GM21825 (cell line): Measurements from ENCODE around the gene SSTR3.

Source experiments
- ATAC-seq: cut with Tn5 transposase; IDR thresholded peaks from one replicate; pipeline ENCODE4 v1.9.1; 2021; ENCODE audit warnings: mild to moderate bottlenecking, moderate library complexity; ENCODE audit not compliant: unreplicated experiment

Gene SSTR3

GRCh38 chr22:37229805-37230672, 17.8 kb upstream of the SSTR3 start:
- ATAC-seq, result peak; percentile 35

GRCh38 chr22:37229012-37229804, 16.9 kb upstream of the SSTR3 start:
- ATAC-seq, result no peak

- no peak for ATAC-seq
These were observed 16.1 kb upstream of the SSTR3 start for GRCh38 chr22:37228106-37229011.

GRCh38 chr22:37226514-37226913, 14.2 kb upstream of the SSTR3 start:
- no peak for ATAC-seq

- ATAC-seq, result no peak
These were observed 13.8 kb upstream of the SSTR3 start for GRCh38 chr22:37226087-37226486.

- ATAC-seq, result no peak
These were observed 13.2 kb upstream of the SSTR3 start for GRCh38 chr22:37225481-37225880.

GRCh38 chr22:37224757-37225420, 12.6 kb upstream of the SSTR3 start:
- ATAC-seq, result no peak

- no peak for ATAC-seq
These were observed 11.8 kb upstream of the SSTR3 start for GRCh38 chr22:37223965-37224551.

GRCh38 chr22:37222440-37222971, 10.2 kb upstream of the SSTR3 start:
- no peak for ATAC-seq

- no peak for ATAC-seq
These were observed 9.4 kb upstream of the SSTR3 start for GRCh38 chr22:37221424-37222333.

GRCh38 chr22:37220543-37220981, 8.3 kb upstream of the SSTR3 start:
- ATAC-seq, result no peak

GRCh38 chr22:37219533-37219932, 7.3 kb upstream of the SSTR3 start:
- no peak for ATAC-seq

GRCh38 chr22:37218771-37219411, 6.6 kb upstream of the SSTR3 start:
- peak; percentile 80 for ATAC-seq

- no peak for ATAC-seq
These were observed 6.1 kb upstream of the SSTR3 start for GRCh38 chr22:37218399-37218770.

- ATAC-seq, result no peak
These were observed 3.6 kb upstream of the SSTR3 start for GRCh38 chr22:37215890-37216289.

- ATAC-seq, result no peak
These were observed 2.4 kb upstream of the SSTR3 start for GRCh38 chr22:37214731-37215030.

- ATAC-seq, result no peak
These were observed 1.9 kb upstream of the SSTR3 start for GRCh38 chr22:37213941-37214730.
